Raji (cell line): ENCODE results near the gene APOA5.
A peak's percentile ranks its signal among the peaks of the same experiment; 100 is the strongest.

Source experiments
- POLR2A ChIP-seq: IDR thresholded peaks from 2 replicates; pipeline ENCODE4 v1.6.1; 2011; ENCODE audit warnings: low read depth, low read length, control low read depth; ENCODE audit not compliant: insufficient read depth

APOA5 gene, protein sequence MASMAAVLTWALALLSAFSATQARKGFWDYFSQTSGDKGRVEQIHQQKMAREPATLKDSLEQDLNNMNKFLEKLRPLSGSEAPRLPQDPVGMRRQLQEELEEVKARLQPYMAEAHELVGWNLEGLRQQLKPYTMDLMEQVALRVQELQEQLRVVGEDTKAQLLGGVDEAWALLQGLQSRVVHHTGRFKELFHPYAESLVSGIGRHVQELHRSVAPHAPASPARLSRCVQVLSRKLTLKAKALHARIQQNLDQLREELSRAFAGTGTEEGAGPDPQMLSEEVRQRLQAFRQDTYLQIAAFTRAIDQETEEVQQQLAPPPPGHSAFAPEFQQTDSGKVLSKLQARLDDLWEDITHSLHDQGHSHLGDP

DNA sequence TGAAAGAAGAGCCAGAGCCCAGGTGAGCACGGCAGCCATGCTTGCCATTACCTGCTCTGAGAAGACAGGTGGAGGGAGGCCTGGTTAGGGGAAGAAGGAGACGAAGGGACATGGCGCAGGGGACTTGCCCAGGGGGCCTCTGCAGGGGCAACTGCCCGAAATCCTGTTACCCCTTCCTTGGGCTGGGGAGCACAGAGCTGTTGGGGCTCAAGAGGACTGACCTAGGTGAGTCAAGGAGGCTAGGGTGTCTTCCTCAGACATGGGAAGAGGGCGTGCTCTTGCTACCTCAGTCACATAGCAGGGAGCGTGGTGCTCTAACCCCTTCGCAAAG lies at the start of gene APOA5:
TSS of gene APOA5 (minus strand) at position 67 of the 331 bp plus-strand sequence. CDS start at position 48, 19 bp downstream.
- no peak for TF ChIP-seq POLR2A

DNA sequence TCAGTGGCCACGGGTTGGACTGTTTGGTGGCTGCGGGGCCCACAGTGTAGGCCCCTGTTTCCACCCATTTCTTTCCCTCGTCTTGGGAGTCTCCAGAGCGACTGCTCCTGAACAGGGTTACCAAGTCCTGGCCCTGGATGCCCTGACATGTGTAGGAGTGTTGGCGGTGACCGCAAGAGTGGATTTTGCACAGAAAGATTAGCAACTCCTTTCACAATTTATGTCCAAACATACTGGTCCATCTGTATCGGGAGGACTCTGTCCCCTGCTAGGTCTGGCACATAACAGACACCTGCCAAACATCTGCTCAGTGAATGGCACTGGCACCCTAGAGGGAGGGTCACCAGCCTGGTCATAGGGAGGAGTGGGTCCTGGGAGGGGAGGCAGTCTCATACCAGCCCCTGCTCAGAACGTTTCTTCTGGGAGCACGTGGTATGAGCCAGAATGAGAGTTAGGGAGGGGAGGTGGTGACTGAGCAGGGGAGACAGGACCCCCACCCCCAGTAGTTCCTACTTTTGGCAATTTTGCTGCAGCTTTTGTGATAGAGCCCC lies 49.1 kb upstream of the APOA5 start:
- no peak for TF ChIP-seq POLR2A

DNA sequence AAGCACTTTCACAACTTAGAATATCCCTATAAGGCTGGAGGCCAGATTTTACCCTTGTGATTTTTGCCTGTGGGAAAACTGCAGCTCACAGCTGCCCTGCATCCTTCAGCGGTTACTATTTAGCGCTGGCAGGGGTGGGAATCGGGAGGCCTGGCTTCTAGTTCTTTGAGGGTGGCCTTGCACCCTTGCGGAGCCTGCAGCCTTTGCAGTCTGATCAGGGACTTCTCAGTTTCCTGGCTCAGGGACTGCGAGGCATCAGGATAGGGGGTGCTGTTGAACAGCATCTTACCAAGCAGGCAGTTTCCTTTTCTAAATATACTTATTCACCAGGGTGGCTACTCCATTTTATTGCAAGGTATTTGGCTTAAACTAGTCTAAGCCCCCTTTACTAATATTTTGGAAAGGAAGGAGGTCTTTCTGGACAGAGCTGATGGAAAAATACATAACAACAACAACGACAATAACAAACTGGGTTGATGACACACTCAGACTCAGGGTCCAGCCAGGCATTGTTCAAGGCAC lies 48.6 kb upstream of the APOA5 start:
- no peak for TF ChIP-seq POLR2A

DNA sequence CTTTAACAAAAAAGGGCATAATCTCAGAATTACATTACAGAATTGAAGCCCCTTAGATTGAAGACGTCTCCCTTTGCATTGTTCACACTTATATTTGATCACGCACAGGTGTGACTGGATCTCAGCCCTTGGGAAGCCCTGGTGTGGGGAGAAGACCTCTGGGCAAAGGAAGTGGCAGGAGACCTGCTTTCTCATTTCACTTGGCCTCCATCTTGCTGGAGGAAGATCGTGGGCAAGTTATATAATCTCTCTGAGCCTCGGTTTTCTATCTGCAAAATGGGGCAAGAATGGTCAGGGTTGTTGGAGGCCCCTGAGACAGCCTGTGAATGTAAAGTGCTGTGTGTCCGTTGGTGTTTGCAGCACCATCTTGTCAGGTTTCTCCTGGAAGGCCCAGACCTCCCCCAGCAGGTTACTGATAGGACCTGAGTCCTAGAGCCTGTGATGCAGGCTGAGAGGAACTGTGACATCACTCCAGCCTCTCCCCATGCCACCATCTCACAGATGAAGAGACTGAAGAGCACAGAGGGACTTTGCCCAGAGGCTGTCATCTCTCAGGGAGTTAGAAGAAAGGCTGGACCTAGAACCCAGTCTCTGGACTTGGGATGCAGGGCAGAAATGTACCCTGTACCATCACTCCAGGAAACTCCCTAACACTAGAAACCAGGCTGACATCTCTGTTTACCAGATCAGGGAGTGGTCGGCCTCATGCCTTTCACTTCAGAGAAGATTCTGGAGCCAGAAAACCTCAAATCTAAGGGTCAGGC lies 46.8 kb upstream of the APOA5 start:
- no peak for TF ChIP-seq POLR2A

DNA sequence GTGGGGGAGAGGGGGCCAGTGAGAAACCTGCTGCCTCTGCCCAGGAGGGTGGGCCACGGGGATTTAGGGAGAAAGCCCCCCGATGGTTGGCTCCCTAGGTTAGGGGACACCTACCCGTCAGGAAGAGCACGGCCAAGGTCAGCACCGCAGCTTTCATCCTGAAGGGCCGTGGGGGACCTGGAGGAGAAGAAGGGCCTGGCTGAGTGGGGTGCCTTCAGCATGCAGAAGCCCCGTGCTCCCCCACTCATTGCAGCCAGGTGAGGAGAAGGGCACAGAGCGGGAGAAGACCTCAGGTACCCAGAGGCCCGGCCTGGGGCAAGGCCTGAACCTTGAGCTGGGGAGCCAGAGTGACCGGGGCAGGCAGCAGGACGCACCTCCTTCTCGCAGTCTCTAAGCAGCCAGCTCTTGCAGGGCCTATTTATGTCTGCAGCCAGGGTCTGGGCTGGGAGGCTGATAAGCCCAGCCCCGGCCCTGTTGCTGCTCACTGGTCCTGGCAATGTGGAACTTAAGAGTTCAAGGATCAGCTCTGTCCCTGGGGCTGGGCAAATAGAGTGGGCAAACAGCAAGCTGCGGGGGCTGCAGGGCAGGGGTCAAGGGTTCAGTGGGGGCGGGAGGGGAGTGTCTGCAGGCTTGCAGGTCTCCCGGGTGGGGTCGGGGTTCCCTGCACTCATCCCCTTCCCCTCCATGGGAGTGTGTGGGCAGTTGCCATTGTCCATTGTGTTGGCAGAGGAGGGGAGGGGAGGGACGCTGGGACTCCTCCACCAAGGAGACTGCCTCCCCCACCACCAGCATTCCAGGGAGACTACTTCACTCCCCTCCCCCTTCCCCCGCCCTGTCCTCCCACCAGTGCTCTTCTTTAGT lies 45.8 kb upstream of the APOA5 start, which contains the start of gene APOA1:
TSS of gene APOA1 (minus strand) at position 392 of the 861 bp plus-strand sequence. CDS start at position 157, 235 bp downstream.
- TF ChIP-seq POLR2A, result no peak

DNA sequence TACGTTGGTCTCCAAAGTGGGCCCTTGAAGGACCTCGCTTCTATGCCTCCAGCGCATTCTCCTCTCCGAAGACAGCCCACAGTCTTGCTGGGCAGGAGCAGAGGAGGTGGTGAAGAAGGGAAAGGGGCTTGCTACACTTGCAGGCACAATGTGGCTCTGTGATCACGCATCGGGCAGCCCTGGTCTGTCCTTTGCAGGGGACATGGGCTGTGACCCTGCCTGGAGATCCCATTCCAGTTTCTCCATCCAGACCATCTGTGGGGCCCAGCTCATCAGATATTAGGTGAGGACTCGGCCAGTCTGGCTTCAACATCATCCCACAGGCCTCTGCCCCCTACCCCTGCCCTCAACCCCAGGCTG lies 44.9 kb upstream of the APOA5 start:
- TF ChIP-seq POLR2A, result no peak

DNA sequence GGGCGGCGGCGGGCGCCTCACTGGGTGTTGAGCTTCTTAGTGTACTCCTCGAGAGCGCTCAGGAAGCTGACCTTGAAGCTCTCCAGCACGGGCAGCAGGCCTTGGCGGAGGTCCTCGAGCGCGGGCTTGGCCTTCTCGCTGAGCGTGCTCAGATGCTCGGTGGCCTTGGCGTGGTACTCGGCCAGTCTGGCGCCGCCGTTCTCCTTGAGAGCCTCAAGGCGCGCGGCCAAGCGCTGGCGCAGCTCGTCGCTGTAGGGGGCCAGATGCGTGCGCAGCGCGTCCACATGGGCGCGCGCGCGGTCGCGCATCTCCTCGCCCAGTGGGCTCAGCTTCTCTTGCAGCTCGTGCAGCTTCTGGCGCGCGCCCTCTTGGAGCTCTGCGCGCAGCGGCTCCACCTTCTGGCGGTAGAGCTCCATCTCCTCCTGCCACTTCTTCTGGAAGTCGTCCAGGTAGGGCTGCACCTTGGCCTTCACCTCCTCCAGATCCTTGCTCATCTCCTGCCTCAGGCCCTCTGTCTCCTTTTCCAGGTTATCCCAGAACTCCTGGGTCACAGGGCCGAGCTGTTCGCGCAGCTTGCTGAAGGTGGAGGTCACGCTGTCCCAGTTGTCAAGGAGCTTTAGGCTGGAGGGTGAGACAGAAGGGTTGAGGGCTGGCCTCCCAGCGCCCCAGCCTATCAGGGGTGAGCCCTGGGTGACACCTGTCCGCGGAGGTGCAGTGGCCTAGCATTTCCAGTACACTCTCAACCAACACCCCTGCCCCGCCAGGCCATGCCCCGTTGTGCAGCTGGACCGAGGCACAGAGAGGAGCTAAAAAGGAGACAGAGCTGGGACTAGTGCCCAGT lies 44.3 kb upstream of the APOA5 start:
- peak; percentile 76 for TF ChIP-seq POLR2A

DNA sequence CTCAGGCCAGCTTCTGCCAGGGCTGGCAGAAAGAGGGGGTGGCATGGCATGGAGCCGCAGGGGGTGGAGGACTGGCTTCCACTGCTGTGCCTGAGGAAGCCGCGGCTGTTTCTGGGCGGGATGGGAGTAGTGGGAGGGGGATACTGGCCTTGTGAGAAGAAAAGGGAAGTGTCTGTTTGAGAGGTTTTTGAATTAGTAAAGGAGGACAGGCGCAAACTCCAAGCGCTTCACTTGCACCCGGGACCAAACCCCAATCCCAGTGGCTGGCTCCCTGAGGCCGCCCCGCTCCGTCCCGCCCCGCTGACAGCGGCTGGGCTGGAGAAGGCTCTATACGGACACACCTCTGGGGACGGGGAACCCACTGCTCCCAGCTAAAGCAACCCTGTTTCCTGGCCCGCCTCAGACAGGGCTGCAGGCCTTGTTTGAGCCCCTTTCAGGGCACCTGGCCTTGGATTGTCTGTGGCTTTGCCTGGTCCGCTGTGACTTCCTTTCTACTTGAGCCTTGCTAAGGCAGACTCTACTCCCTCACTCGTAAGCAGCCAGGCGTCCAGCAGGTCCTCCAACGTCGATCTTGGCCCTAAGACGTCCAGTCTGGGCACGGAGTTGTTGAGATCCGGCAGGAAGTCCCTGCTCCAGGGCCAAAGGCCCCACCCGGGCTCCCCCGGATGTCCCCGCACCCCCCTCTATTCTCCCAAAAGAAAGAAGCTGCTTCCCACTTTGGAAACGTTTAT lies 43.5 kb upstream of the APOA5 start:
- no peak for TF ChIP-seq POLR2A

DNA sequence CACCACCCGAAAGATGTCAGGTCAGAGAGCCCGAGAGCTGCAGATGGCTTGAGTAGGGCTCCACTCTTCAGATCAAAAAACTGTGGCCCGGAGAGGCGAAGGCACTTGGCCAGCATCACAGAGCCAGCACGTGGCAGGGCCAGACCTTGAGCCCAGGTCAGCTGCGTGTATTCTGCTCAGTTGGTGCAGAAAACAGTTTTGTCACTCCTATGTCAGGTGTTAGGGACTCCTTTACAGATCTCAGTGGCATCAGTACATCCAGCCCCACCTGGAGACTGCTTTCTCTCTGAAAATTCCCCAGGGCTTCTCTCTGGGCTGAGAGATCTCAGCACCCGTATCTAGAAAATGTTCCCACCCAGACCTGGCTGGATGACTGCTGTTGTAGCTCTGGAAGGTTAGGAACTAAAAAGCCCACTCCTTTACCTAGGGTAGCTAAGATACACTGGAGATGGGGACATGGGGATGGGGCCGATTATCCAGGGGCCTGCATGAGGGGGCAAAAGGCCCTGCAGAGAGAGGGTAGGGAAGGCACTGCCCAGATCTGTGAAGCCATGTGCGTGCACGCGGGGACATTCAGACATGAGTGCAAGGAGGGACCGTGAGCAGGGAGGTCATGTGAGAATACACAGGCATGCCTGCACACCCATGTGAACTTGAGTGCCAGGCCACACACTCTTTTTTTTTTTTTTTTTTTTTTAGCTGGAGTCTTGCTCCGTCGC lies 42.3 kb upstream of the APOA5 start:
- no peak for TF ChIP-seq POLR2A

DNA sequence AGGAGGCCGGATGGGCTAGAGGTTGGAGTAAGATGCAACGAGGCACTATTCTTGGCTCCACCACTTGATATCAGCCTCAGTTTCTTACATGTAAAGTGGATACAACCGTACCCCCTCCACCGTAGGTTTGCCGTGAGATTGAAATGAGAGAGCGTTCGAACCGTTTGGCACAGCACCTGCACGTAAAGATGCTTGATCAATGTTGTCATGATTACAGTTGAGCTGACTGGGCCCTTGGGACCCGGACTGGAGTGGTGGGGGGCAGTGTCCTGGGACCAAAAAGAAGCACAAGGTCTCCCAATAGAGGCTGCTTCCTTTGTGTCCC lies 41.8 kb upstream of the APOA5 start:
- no peak for TF ChIP-seq POLR2A

DNA sequence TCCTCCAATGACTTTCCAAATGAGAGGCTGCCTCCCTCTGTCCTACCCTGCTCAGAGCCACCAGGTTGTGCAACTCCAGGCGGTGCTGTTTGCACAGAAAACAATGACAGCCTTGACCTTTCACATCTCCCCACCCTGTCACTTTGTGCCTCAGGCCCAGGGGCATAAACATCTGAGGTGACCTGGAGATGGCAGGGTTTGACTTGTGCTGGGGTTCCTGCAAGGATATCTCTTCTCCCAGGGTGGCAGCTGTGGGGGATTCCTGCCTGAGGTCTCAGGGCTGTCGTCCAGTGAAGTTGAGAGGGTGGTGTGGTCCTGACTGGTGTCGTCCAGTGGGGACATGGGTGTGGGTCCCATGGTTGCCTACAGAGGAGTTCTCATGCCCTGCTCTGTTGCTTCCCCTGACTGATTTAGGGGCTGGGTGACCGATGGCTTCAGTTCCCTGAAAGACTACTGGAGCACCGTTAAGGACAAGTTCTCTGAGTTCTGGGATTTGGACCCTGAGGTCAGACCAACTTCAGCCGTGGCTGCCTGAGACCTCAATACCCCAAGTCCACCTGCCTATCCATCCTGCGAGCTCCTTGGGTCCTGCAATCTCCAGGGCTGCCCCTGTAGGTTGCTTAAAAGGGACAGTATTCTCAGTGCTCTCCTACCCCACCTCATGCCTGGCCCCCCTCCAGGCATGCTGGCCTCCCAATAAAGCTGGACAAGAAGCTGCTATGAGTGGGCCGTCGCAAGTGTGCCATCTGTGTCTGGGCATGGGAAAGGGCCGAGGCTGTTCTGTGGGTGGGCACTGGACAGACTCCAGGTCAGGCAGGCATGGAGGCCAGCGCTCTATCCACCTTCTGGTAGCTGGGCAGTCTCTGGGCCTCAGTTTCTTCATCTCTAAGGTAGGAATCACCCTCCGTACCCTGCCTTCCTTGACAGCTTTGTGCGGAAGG lies 40.9 kb upstream of the APOA5 start:
- no peak for TF ChIP-seq POLR2A

DNA sequence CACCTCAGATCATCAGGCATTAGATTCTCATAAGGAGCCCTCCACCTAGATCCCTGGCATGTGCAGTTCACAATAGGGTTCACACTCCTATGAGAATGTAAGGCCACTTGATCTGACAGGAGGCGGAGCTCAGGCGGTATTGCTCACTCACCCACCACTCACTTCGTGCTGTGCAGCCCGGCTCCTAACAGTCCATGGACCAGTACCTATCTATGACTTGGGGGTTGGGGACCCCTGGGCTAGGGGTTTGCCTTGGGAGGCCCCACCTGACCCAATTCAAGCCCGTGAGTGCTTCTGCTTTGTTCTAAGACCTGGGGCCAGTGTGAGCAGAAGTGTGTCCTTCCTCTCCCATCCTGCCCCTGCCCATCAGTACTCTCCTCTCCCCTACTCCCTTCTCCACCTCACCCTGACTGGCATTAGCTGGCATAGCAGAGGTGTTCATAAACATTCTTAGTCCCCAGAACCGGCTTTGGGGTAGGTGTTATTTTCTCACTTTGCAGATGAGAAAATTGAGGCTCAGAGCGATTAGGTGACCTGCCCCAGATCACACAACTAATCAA lies 40.2 kb upstream of the APOA5 start:
- no peak for TF ChIP-seq POLR2A
